HCT116 (cell line): ENCODE data around the gene FECH. TPM values are rescaled to one million over a fixed set of nuclear protein-coding genes. Genes with fewer than 3 reads are reported as not detected.

Experiments used
- ATAC-seq: fragments of 200-7000 bp; cut with Tn5 transposase; 2 replicates; pipeline ENCODE4 v1.9.1; 2020; ENCODE audit warnings: mild to moderate bottlenecking, moderate library complexity
- BruUV-seq: library from RNA; stranded (reverse); fragments of 400-500 nt; replicated peaks from 2 replicates; lab custom pipeline; 2021; lab: Mats Ljungman, UMichigan
- CTCF ChIA-PET: fragments of 300-600 bp; sonication (Branson Sonifier 250); formaldehyde crosslinking; loops from one replicate; lab custom pipeline; 2021; ENCODE audit warnings: antibody characterized with exemption; lab: Charles Lee
- POLR2A ChIA-PET: fragments of 300-600, 350-600 bp; sonication (Branson Sonifier 250); formaldehyde crosslinking; loops from one replicate; lab custom pipeline; 2021; ENCODE audit warnings: antibody characterized with exemption; lab: Charles Lee
- RAD21 ChIA-PET, 2 experiments: fragments of 300-600 bp; sonication (Branson Sonifier 250); formaldehyde crosslinking; loops; one replicate each; lab custom pipeline; 2023; ENCODE audit warnings: low total read pairs in 2 of 2; ENCODE audit not compliant: uncharacterized antibody in 2 of 2, unreplicated experiment in 2 of 2, low non-redundant PET in 1 of 2; lab: Charles Lee
- DNase-seq: peaks from one replicate; pipeline ENCODE4 v3.0.0-alpha.2; 2010; ENCODE audit warnings: low read depth, low spot score
- H2AFZ ChIP-seq: fragments of 200-600 bp; shearing (Covaris generic), sonication (generic); 2 replicates; pipeline ENCODE4 v1.6.1; 2017; ENCODE audit warnings: low read depth, mixed run types, mixed read lengths, antibody characterized with exemption, low read length; ENCODE audit not compliant: poor library complexity, severe bottlenecking
- H3K27ac ChIP-seq: 2 replicates; pipeline ENCODE4 v1.5.1; 2012; ENCODE audit warnings: low read depth, low read length
- H3K27me3 ChIP-seq: fragments of 200-600 bp; sonication (generic); 2 replicates; pipeline ENCODE4 v1.6.1; 2016; ENCODE audit warnings: mixed run types, low read length, mixed read lengths; ENCODE audit not compliant: insufficient read depth
- H3K36me3 ChIP-seq, 2 experiments: fragments of 200-500 bp in 1 of 2; fragments of 200-600 bp in 1 of 2; sonication (Bioruptor generic) in 1 of 2; sonication (generic) in 1 of 2; 2 replicates each; pipeline versions ENCODE4 v1.5.1 to v1.6.1; 2014 to 2016; ENCODE audit warnings: low read length in 2 of 2, inconsistent platforms in 1 of 2, mixed read lengths in 1 of 2, mixed run types in 1 of 2; ENCODE audit not compliant: insufficient read depth in 2 of 2, control insufficient read depth in 1 of 2
- H3K4me1 ChIP-seq, 2 experiments: fragments of 200-600 bp in 1 of 2; sonication (generic) in 1 of 2; 2 replicates each; pipeline versions ENCODE4 v1.5.1 to v1.6.1; 2012 to 2017; ENCODE audit warnings: low read length in 2 of 2, inconsistent platforms in 1 of 2, mild to moderate bottlenecking in 1 of 2, mixed read lengths in 1 of 2, mixed run types in 1 of 2, moderate library complexity in 1 of 2; ENCODE audit not compliant: insufficient read depth in 2 of 2, control insufficient read depth in 1 of 2
- H3K4me2 ChIP-seq: fragments of 200-600 bp; sonication (generic); 2 replicates; pipeline ENCODE4 v1.6.1; 2017; ENCODE audit warnings: mixed run types, low read length, mixed read lengths
- H3K4me3 ChIP-seq, 2 experiments: fragments of 200-600 bp in 1 of 2; sonication (generic) in 1 of 2; replicated peaks in 1 of 2; 2 replicates each; pipeline ENCODE4 v1.5.1; 2011 to 2016; ENCODE audit warnings: low read length in 2 of 2, control low read depth in 1 of 2, low read depth in 1 of 2, mild to moderate bottlenecking in 1 of 2, mixed read lengths in 1 of 2, mixed run types in 1 of 2
- H3K79me2 ChIP-seq: fragments of 200-600 bp; sonication (generic); 2 replicates; pipeline ENCODE4 v1.6.1; 2017; ENCODE audit warnings: mild to moderate bottlenecking, mixed run types, low read length, moderate library complexity, mixed read lengths; ENCODE audit not compliant: insufficient read depth
- H3K9ac ChIP-seq: fragments of 200-600 bp; sonication (generic); 2 replicates; pipeline ENCODE4 v1.6.1; 2016; ENCODE audit warnings: low read length, mixed read lengths
- H3K9me2 ChIP-seq: fragments of 200-600 bp; sonication (generic), shearing (Covaris generic); 2 replicates; pipeline ENCODE4 v1.6.1; 2017; ENCODE audit warnings: mixed run types, mild to moderate bottlenecking, moderate library complexity; ENCODE audit not compliant: insufficient read depth
- H3K9me3 ChIP-seq, 2 experiments: fragments of 200-500 bp in 1 of 2; fragments of 200-600 bp in 1 of 2; sonication (Bioruptor generic) in 1 of 2; sonication (generic) in 1 of 2; 2 replicates each; pipeline ENCODE4 v1.6.1; 2014 to 2017; ENCODE audit warnings: low read length in 2 of 2, mixed read lengths in 2 of 2, inconsistent platforms in 1 of 2, low read depth in 1 of 2, mild to moderate bottlenecking in 1 of 2, mixed run types in 1 of 2, moderate library complexity in 1 of 2; ENCODE audit not compliant: control insufficient read depth in 1 of 2, insufficient read depth in 1 of 2
- H4K20me1 ChIP-seq: fragments of 200-600 bp; sonication (generic), shearing (Covaris generic); 2 replicates; pipeline ENCODE4 v1.6.1; 2017; ENCODE audit warnings: mixed run types, mild to moderate bottlenecking, moderate library complexity; ENCODE audit not compliant: insufficient read depth
- ATF3 ChIP-seq: IDR thresholded peaks from 2 replicates; pipeline ENCODE4 v1.6.1; 2012
- CBX3 ChIP-seq: IDR thresholded peaks from 2 replicates; pipeline ENCODE4 v1.6.1; 2012; ENCODE audit warnings: low read depth
- ELF1 ChIP-seq: IDR thresholded peaks from 2 replicates; pipeline ENCODE4 v1.6.1; 2012; ENCODE audit warnings: low read depth, borderline replicate concordance
- FOSL1 ChIP-seq: IDR thresholded peaks from 2 replicates; pipeline ENCODE4 v1.6.1; 2012; ENCODE audit warnings: low read depth
- POLR2A ChIP-seq: IDR thresholded peaks from 2 replicates; pipeline ENCODE4 v1.7.0; 2011; ENCODE audit warnings: borderline replicate concordance; ENCODE audit not compliant: insufficient read depth, insufficient read length; ENCODE audit errors: extremely low read depth
- POLR2AphosphoS5 ChIP-seq: IDR thresholded peaks from 2 replicates; pipeline ENCODE4 v1.6.1; 2011; ENCODE audit warnings: mild to moderate bottlenecking, low read depth, low read length, moderate library complexity
- SIN3A ChIP-seq: IDR thresholded peaks from 2 replicates; pipeline ENCODE4 v1.6.1; 2012; ENCODE audit warnings: low read depth
- SP1 ChIP-seq: IDR thresholded peaks from 2 replicates; pipeline ENCODE4 v1.6.1; 2012; ENCODE audit warnings: low read depth
- YY1 ChIP-seq: IDR thresholded peaks from 2 replicates; pipeline ENCODE4 v1.6.1; 2011; ENCODE audit warnings: low read length, low read depth, moderate library complexity, mild to moderate bottlenecking; ENCODE audit not compliant: insufficient replicate concordance; ENCODE audit errors: extremely low read depth
- intact Hi-C: fragments of 100-400 bp; cut with micrococcal nuclease; formaldehyde crosslinking; loops from 2 replicates; pipeline ENCODE4 v1.10.0; 2022
- total RNA-seq: library from RNA; stranded (reverse); gene quantifications from one replicate; pipeline ENCODE4 v1.2.1, GENCODE V29; 2021; ENCODE audit not compliant: unreplicated experiment

The FECH gene
- total RNA-seq, 1 experiment from 2014 or later = 42.7 TPM

GRCh38 chr18:57542126-57542525, 44.4 kb downstream of the FECH start:
- H3K9me3 ChIP-seq = no peaks in the 10 kb centered on the region
- H3K27ac ChIP-seq = no peak overlapping the region
- H4K20me1 ChIP-seq = no peaks in the 10 kb centered on the region
- BruUV-seq = no TSS peak
- no peaks in the 10 kb centered on the region for H3K36me3 ChIP-seq
- H3K4me2 ChIP-seq = no peak overlapping the region
- no peak overlapping the region for H2AFZ ChIP-seq
- no peak overlapping the region for H3K9ac ChIP-seq
- TF ChIP-seq SIN3A = no peak
- TF ChIP-seq POLR2AphosphoS5 = no peak
- no peak for TF ChIP-seq CBX3
- no peak for TF ChIP-seq SP1
- TF ChIP-seq YY1 = no peak
- TF ChIP-seq FOSL1 = no peak
- TF ChIP-seq POLR2A = no peak
- H3K4me1 ChIP-seq = no peaks in the 10 kb centered on the region
- ChIA-PET POLR2A (no interaction called here), RAD21 (no interaction called here), CTCF (no interaction called here)
- H3K79me2 ChIP-seq = no peaks in the 10 kb centered on the region
- ATAC-seq (no peak), DNase-seq (no peak)
- no peaks in the 10 kb centered on the region for H3K27me3 ChIP-seq
- H3K4me3 ChIP-seq = no peak overlapping the region
- H3K9me2 ChIP-seq = no peaks in the 10 kb centered on the region
- intact Hi-C loops = no loop called here

- ATAC-seq (no peak), DNase-seq (no peak)
- Histone ChIP-seq H3K27me3 (no peaks in the 10 kb centered on the region), H3K9me2 (no peaks in the 10 kb centered on the region), H3K4me3 (no peak overlapping the region), H3K4me1 (no peaks in the 10 kb centered on the region), H2AFZ (no peak overlapping the region), H3K9me3 (no peaks in the 10 kb centered on the region), H3K79me2 (no peaks in the 10 kb centered on the region), H4K20me1 (no peaks in the 10 kb centered on the region), H3K4me2 (no peak overlapping the region), H3K36me3 (no peaks in the 10 kb centered on the region), H3K9ac (no peak overlapping the region), H3K27ac (no peak overlapping the region)
- TF ChIP-seq ATF3 = no peak
- TF ChIP-seq YY1 = no peak
- TF ChIP-seq FOSL1 = no peak
- TF ChIP-seq ELF1 = no peak
- intact Hi-C loops = no loop called here
- CTCF ChIA-PET = no interaction called here
- RAD21 ChIA-PET = no interaction called here
- BruUV-seq = no TSS peak
- POLR2A ChIA-PET = no interaction called here
These were observed 46.8 kb downstream of the FECH start for GRCh38 chr18:57539702-57540101.
